Panc1 (cell line): ENCODE data around the gene TTC23L. TPM values are rescaled to one million over a fixed set of nuclear protein-coding genes. Genes with fewer than 3 reads are reported as not detected.

Source experiments
- ATAC-seq: fragments of 200-7000 bp; cut with Tn5 transposase; 2 replicates; pipeline ENCODE4 v1.9.1; 2020; ENCODE audit warnings: mild to moderate bottlenecking, moderate library complexity
- BruUV-seq: library from RNA; stranded (reverse); fragments of 400-500 nt; replicated peaks from 2 replicates; lab custom pipeline; 2021; lab: Mats Ljungman, UMichigan
- CTCF ChIA-PET: fragments of 300-600 bp; sonication (Branson Sonifier 250); formaldehyde crosslinking; loops from one replicate; lab custom pipeline; 2022; ENCODE audit warnings: antibody characterized with exemption; lab: Charles Lee
- POLR2A ChIA-PET: fragments of 300-600 bp; sonication (Branson Sonifier 250); formaldehyde crosslinking; loops from one replicate; lab custom pipeline; 2022; ENCODE audit warnings: antibody characterized with exemption; lab: Charles Lee
- DNase-seq: peaks from one replicate; pipeline ENCODE4 v3.0.0-alpha.2; 2010; ENCODE audit warnings: low read depth, low spot score
- H3K27ac ChIP-seq: 2 replicates; pipeline ENCODE4 v1.5.1; 2011; ENCODE audit warnings: mild to moderate bottlenecking, low read length, inconsistent platforms
- H3K27me3 ChIP-seq: fragments of 200-500 bp; sonication (Bioruptor generic); 2 replicates; pipeline ENCODE4 v1.6.0; 2014; ENCODE audit warnings: low read length, inconsistent platforms; ENCODE audit not compliant: control insufficient read depth, insufficient read depth
- H3K36me3 ChIP-seq: fragments of 200-500 bp; sonication (Bioruptor generic); 2 replicates; pipeline ENCODE4 v1.5.1; 2014; ENCODE audit warnings: inconsistent platforms, mild to moderate bottlenecking, low read length, moderate library complexity; ENCODE audit not compliant: control insufficient read depth, insufficient read depth
- H3K4me1 ChIP-seq: 2 replicates; pipeline ENCODE4 v1.5.1; 2011; ENCODE audit warnings: inconsistent platforms, mild to moderate bottlenecking, low read length, moderate library complexity; ENCODE audit not compliant: control insufficient read depth, insufficient read depth
- H3K4me3 ChIP-seq, 2 experiments: 2 replicates each; pipeline ENCODE4 v1.5.1; 2011 to 2012; ENCODE audit warnings: low read depth in 2 of 2, low read length in 2 of 2, mild to moderate bottlenecking in 2 of 2, inconsistent platforms in 1 of 2, moderate library complexity in 1 of 2
- H3K9me3 ChIP-seq: fragments of 200-500 bp; sonication (Bioruptor generic); 2 replicates; pipeline ENCODE4 v1.5.1; 2014; ENCODE audit warnings: low read depth, mild to moderate bottlenecking, inconsistent platforms, low read length, moderate library complexity; ENCODE audit not compliant: control insufficient read depth, insufficient read depth
- CTCF ChIP-seq: fragments of 450-650 bp; IDR thresholded peaks from 2 replicates; pipeline ENCODE4 v1.5.1; 2017; ENCODE audit warnings: mild to moderate bottlenecking
- POLR2AphosphoS5 ChIP-seq: IDR thresholded peaks from 2 replicates; pipeline ENCODE4 v1.6.1; 2012; ENCODE audit warnings: mild to moderate bottlenecking, low read depth, low read length, moderate library complexity
- REST ChIP-seq, 2 experiments: IDR thresholded peaks; 2 replicates each; pipeline ENCODE4 v1.6.1; 2011 to 2012; ENCODE audit warnings: low read depth in 2 of 2, control low read depth in 1 of 2, low read length in 1 of 2, mild to moderate bottlenecking in 1 of 2, moderate library complexity in 1 of 2; ENCODE audit not compliant: insufficient read depth in 1 of 2
- SIN3A ChIP-seq: IDR thresholded peaks from 2 replicates; pipeline ENCODE4 v1.6.1; 2012; ENCODE audit warnings: low read depth, mild to moderate bottlenecking, low read length, moderate library complexity, borderline replicate concordance; ENCODE audit not compliant: insufficient read depth
- TCF7L2 ChIP-seq: IDR thresholded peaks from 2 replicates; pipeline ENCODE4 v1.6.1; 2011; ENCODE audit warnings: mild to moderate bottlenecking, low read depth, low read length, inconsistent platforms
- in situ Hi-C: cut with HindIII; loops from 2 replicates; pipeline ENCODE4 v1.10.0; 2016; ENCODE audit warnings: low sequenced_read_pairs, low pct_unique_long_range_greater_than_20kb
- intact Hi-C: fragments of 100-400 bp; cut with micrococcal nuclease; formaldehyde crosslinking; loops from one replicate; pipeline ENCODE4 v1.10.0; 2022; ENCODE audit not compliant: unreplicated experiment
- total RNA-seq: library from RNA; stranded (reverse); gene quantifications from one replicate; pipeline ENCODE4 v1.2.1, GENCODE V29; 2021; ENCODE audit not compliant: unreplicated experiment

The TTC23L gene
- total RNA-seq, 1 experiment from 2014 or later = not detected

GRCh38 chr5:34844106-34844505 lies 5.1 kb downstream of the TTC23L start:
- ATAC-seq = no peak
- H3K9me3 ChIP-seq = no peaks in the 10 kb centered on the region
- intact Hi-C loops (no loop called here), in situ Hi-C loops (no loop called here)
- H3K36me3 ChIP-seq = no peaks in the 10 kb centered on the region
- ChIA-PET POLR2A (no interaction called here), CTCF (no interaction called here)
- no peak overlapping the region for H3K4me3 ChIP-seq
- no peak for DNase-seq
- H3K27me3 ChIP-seq = peaks cover 2% of the 10 kb centered on the region
- H3K4me1 ChIP-seq = no peaks in the 10 kb centered on the region
- TF ChIP-seq TCF7L2 (no peak), SIN3A (no peak), CTCF (no peak), POLR2AphosphoS5 (no peak), REST (IDR thresholded peaks at IDR 0.05; ENCODE audit: insufficient read depth in 1 of 2, low read depth in 2 of 2, low read length in 1 of 2) (no peak)
- no TSS peak for BruUV-seq
- no peak overlapping the region for H3K27ac ChIP-seq

- CTCF ChIA-PET = no interaction called here
- BruUV-seq = no TSS peak
These were observed 6.0 kb downstream of the TTC23L start for GRCh38 chr5:34844999-34845398.

More at GRCh38 chr5:34844999-34845398, 6.0 kb downstream of the TTC23L start:
- intact Hi-C loops = no loop called here
- no peak overlapping the region for H3K4me3 ChIP-seq
- in situ Hi-C loops = no loop called here
- no peaks in the 10 kb centered on the region for H3K9me3 ChIP-seq
- no peaks in the 10 kb centered on the region for H3K4me1 ChIP-seq
- H3K27me3 ChIP-seq = peaks cover 4% of the 10 kb centered on the region
- H3K27ac ChIP-seq = no peak overlapping the region
- DNase-seq = no peak
- no peaks in the 10 kb centered on the region for H3K36me3 ChIP-seq
- TF ChIP-seq REST (IDR thresholded peaks at IDR 0.05; ENCODE audit: insufficient read depth in 1 of 2, low read depth in 2 of 2, low read length in 1 of 2) (no peak), CTCF (no peak), POLR2AphosphoS5 (no peak), SIN3A (no peak), TCF7L2 (no peak)
- no peak for ATAC-seq
- POLR2A ChIA-PET = no interaction called here
